GM10266 (cell line): ENCODE data around the gene DCTN3.

Source experiments
- DNase-seq: peaks from one replicate; pipeline ENCODE4 v3.0.0; 2012; ENCODE audit errors: extremely low spot score
- TF ChIP-seq, protein P1 (sequence below): IDR thresholded peaks from 2 replicates; pipeline ENCODE4 v1.5.1; 2012; ENCODE audit warnings: mild to moderate bottlenecking, low read depth; ENCODE audit not compliant: control insufficient read depth, insufficient read depth; ENCODE audit errors: missing control alignments

The DCTN3 gene

DNA sequence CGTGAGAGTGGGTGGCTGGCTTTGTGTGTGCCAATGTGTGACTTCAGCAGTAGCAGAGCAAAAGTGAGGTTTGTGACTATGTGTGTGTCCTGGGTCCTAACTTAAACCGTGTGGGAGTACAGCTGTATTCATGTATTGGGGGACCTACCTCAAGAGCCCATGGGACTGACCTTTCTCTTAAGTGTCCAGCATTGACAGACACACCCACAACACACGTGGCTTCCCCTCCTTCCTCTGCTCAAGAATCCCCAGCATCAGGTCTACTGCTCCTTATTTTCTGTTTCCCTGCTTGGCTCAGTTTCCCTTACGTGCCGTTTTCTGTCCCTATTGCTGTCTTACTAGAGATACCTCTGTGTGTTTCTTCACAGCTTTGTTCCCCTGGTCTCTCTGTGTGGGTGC is 32.3 kb upstream of the DCTN3 start:
- DNase-seq: no peak
- TF ChIP-seq, protein P1, sequence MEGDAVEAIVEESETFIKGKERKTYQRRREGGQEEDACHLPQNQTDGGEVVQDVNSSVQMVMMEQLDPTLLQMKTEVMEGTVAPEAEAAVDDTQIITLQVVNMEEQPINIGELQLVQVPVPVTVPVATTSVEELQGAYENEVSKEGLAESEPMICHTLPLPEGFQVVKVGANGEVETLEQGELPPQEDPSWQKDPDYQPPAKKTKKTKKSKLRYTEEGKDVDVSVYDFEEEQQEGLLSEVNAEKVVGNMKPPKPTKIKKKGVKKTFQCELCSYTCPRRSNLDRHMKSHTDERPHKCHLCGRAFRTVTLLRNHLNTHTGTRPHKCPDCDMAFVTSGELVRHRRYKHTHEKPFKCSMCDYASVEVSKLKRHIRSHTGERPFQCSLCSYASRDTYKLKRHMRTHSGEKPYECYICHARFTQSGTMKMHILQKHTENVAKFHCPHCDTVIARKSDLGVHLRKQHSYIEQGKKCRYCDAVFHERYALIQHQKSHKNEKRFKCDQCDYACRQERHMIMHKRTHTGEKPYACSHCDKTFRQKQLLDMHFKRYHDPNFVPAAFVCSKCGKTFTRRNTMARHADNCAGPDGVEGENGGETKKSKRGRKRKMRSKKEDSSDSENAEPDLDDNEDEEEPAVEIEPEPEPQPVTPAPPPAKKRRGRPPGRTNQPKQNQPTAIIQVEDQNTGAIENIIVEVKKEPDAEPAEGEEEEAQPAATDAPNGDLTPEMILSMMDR: no peak

DNA sequence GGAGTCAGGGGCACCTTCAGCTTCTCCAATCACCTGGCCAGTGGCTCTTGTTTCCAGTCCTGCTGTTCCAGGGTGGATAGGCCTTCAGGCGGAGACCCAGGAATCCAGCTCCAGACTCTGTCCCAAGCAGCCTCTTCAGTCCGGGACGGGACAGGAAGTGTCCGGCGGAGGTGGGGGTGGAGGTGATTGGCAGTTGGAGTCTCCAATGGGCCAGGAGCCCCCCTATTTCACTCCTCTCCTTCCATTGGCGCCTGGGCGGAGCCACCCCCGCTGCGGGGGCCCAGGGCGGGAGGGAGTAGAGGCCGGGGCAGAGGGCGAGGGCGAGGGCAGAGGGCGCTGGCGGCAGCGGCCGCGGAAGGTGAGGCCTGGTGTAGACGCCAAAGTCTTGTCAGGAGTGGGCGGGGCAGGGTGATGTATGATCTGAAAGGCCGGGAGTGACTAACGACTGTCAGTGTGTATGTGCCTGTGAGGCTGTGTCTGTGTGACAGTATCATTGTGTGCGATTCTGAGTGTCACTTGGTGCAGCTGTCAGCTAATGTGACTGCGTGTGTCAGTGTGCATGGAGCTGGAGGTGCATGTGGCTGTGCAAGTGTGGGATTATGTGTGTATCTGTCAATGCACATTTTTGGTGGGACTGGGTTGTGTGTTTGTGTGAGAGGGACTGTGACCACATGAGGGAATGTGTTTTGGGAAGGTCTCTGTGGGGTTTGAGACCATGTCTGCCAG is 31.7 kb upstream of the DCTN3 start, which contains the start of gene IL11RA:
Gene IL11RA, plus strand, starts transcription at position 310 of the 726 bp plus-strand sequence. CDS start 3,033 bp downstream, outside the sequence.
- TF ChIP-seq, protein P1: no peak
- DNase-seq: no peak

GRCh38 chr9:34651321-34651720 is 31.0 kb upstream of the DCTN3 start:
- TF ChIP-seq, protein P1: no peak
- no peak for DNase-seq

- TF ChIP-seq, protein P1: no peak
- no peak for DNase-seq
Measured at GRCh38 chr9:34650816-34651215, 30.5 kb upstream of the DCTN3 start.

- TF ChIP-seq, protein P1: no peak
- DNase-seq: no peak
Measured at GRCh38 chr9:34648673-34649072, 28.4 kb upstream of the DCTN3 start.

GRCh38 chr9:34647651-34648050 is 27.4 kb upstream of the DCTN3 start:
- no peak for DNase-seq
- TF ChIP-seq, protein P1: no peak

DNA sequence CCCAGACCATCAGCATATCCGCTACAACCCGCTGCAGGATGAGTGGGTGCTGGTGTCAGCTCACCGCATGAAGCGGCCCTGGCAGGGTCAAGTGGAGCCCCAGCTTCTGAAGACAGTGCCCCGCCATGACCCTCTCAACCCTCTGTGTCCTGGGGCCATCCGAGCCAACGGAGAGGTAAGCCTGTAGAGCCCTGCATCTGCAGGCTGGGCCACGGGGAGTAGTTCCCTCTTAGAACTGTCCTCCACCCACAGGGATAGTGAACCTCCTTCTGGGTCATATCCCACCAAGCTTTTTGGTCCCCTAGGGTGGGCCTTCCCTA is 26.7 kb upstream of the DCTN3 start:
- DNase-seq: no peak
- TF ChIP-seq, protein P1: no peak
